HG03565 (cell line): ENCODE data around the gene SYNGR1.

Source experiments
- ATAC-seq: cut with Tn5 transposase; IDR thresholded peaks from one replicate; pipeline ENCODE4 v1.9.1; 2021; ENCODE audit warnings: mild to moderate bottlenecking, moderate library complexity; ENCODE audit not compliant: unreplicated experiment

Gene SYNGR1

DNA sequence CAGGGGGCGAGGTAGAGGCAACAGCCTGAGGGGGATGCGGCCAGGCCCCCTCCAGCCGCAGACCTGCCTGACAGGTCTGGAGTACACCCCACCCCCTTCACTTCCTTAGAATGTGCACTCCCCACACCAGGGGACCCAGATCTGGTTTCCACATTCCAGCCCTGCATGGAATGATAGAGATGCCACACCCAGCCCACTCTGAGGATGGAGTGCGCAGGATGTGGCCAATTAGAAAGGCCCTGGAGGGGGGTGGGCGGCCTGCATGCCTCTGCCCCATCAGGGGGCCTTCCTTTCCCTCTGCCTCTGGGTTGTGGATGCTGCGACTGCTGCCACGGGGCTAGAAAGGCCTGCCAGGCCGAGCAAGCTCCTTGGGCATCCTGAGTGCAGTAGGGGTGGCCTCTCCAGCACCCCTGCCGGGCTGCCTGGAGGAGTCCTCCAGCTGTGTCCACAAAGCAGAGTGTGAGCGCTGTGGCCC is 78.8 kb downstream of the SYNGR1 start:
- ATAC-seq: no peak

DNA sequence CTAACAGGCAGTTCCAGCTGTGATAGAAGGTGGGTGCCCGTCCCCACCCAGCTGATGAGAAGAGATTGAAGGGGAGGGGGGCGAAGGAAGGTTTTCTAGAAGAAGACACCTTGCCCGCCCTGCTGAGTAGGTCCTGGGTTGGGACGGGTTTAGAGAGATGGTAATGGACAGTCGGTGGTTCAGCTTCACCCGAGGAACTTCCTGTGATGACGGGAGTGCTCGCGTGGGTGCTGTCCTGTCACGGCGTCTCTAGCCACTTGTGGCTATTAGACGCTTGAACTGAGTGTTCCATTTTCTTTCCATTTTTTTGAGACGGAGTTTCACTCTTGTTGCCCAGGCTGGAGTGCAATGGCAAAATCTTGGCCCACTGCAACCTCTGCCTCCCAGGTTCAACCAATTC is 79.4 kb downstream of the SYNGR1 start:
- ATAC-seq: no peak

DNA sequence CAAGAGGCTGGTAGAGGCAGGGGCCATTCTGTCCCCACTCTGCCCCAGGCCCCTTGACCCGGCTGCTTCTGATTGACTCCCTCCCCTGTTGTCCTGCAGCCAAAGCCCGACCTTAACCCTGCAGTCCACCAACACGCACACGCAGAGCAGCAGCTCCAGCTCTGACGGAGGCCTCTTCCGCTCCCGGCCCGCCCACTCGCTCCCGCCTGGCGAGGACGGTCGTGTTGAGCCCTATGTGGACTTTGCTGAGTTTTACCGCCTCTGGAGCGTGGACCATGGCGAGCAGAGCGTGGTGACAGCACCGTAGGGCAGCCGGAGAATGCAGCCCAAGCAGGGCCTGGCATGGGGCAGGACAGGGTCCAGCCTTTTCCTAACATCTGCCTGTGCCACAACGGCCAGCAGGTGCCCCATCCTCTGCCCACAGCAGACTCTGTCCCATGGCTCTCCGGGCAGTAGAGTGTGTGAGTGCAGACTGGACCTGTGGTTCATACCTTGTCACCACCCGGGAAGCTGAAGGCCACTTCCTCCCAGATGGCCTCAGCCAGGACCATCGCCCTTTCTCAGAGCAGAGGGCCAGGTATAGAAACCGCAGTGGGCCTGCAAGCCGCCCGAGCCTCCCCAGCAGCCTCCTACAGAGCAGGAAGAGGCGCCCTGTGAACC is 80.3 kb downstream of the SYNGR1 start:
- no peak for ATAC-seq

DNA sequence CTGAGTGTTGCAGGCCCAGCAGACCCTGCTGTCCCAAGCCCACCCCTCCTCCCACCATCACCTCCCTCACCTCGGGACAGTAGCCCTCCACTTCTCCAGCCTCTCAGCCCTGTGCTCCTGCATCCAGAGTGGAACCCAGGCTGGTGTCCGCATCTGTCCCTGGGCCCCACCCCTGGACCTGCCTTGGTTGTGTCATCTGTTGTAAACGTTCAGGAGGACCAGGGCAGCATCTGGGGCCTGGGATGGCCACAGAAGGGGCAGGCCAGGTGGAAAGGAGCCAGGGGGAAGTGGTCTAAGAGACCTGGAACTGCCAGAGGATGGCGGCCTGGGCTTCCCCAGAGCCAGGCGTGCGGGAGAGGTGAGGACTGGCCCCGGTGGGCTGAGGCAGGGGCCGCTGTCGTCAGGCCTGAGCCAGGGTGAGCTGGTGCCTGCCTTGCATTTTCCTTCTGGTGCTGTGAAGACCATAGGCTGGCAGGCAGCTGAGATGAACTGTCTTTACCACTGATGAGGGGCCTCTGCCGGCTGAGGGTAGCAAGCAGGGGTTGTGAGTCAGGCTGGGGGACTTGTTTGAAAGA is 80.9 kb downstream of the SYNGR1 start:
- ATAC-seq: no peak

DNA sequence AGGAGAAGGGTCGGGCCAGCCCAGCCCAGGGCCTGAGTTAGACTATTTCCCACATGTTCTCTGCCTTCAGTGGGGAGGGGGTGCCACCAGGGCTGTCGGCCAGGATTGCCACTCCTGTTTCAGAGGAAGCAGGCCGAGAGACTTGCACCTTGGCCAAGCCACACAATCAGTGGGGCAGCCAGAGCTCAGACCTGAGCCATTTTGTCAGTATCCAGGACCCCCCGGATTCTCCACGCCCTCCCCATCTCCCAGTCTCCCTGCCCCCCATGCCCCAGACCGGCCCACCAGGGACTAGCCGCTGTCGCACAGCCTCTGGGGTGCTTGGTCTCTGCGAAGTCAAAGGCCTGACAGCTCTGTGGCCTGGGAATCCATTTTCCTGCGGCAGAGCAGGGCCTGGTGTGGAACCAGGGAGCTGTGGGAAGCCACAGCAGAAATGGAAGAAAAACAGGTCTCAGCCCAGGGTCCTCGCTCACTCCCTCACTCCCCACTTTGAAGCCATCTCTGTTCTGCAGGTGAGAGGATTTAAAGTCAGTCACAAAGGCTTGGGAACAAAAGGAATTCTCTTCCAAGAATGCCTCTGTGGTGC is 81.5 kb downstream of the SYNGR1 start:
- ATAC-seq: no peak

DNA sequence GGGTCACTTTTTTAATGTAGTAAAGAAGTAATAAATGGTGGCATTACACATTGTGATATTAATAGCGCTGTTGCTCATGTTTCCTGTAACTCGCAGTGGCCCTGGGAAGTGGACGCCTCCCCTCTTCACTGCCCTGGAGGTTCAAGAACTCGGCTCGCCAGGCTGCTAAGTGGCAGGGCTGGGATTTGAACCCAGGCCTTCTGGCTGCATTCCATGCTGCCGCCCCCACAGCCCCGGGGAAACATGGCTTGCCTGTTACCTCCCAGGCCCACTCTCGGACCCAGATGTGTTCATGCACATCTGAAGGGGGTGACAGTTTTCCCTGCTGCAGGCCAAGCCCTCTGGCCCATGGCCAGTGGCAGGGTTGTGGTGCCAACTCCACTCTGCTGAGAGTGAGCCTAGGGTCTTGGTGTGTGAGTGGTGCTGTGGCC is 82.0 kb downstream of the SYNGR1 start:
- no peak for ATAC-seq

DNA sequence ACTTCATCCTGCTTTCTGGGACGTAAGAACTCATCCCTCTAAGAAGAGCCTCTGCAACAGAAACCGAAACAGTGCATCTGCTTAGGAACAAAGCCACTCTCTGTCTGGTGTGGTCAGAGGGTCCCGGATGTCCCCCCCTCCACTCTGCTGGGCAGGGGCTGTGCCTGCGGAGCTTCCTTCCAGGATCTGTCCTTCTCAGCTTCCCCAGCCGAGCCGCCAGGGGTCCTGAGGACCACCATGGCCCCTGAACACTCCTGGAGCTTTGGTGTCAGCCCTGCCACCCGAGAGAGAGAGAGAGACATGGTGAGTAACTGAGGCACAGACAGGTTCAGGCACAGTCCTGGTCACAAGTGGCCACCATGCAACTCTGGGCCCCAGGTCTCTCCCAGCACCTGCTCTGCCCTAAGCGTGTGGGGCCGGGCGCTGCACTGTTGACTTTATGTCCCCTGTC is 82.6 kb downstream of the SYNGR1 start:
- ATAC-seq: no peak

DNA sequence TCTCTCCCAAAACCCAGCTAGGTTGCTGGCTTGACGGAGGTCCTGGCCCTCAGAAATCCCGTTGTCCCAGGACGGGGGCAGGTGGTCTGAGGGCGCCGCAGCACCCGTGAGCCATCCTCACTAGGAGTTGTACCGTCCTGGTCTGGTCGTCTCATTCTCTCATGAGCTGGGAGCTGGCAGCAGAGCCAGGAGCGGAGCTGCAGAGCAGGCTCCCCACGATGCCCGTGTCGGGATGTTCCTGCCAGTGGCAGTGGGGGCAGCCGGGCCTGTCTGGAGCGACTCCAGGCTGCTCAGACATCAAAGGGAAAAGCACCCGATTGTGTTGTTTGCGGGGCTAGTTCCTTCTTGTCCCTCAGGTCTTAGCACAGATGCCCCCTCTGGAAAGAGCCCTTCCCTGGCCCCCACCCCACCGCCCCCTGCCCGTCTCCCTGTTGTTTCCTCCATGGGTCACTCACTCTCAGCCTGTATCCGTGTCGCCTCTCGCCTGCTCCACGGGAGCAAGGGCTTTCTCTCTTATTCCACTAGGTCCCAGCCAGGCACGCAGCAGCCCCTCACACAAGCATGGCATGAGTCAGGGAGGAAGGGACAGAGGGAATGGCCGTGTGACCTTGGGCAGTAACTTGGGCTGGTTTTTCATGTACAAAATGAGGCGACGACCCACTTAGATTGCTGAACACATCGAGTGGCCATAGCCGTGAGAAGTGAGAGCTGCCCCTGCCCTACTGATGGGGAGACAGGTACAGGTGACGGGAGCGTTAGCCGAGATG is 83.9 kb downstream of the SYNGR1 start:
- ATAC-seq: no peak

DNA sequence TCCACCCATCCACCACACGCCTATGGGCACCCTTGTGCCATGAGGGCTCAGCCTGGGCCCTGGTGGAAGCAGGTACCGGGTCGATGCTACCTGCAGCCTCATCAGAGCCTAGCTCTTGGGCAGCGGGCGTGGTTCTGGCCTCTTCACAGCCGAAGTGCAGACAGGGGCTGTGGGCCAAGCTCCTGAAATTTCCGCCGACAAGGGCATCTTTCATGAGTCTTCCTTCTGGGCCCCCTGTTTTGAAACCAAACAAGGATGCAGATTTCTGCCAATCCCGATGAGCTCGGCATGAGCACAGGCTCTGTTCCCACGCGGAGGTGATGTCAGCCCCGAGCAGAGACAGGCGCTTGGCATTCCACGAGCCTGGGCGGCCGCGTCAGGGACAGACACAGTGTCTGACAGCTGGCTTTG is 84.5 kb downstream of the SYNGR1 start:
- no peak for ATAC-seq

DNA sequence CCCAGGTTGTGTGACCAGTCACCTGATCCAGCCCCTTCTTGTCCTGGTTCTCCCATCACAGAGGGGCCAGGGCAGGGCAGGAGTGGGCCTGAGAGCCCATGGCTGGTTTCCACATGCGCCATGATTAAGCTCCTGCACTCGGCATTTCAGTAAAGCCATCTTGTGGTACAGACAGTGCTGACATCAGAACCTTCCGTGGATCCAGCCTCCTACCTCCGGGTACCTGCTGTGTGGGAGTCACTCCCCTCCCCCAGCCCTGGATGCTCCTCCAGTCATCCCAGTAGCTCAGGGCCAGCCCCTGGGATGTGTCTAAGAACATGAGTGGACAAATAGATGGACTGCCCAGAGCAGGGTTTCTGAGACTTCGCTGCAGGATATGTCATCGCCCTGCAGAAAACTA is 84.9 kb downstream of the SYNGR1 start:
- no peak for ATAC-seq
